Fibroblast of skin of left biceps (primary cell): ENCODE results near the gene REL.
"Not testable (repeated sequence)": the region's sequence is repeated elsewhere in the genome, so short reads cannot be mapped to it uniquely, and the experiment has no call there.

Experiments used
- DNase-seq, 2 experiments: peaks; one replicate each; pipeline ENCODE4 v3.0.0-alpha.2; 2013; ENCODE audit warnings: low read depth in 2 of 2

Gene REL

GRCh38 chr2:60867848-60868247, 13.5 kb upstream of the REL start:
- no peak for DNase-seq

- DNase-seq, result no peak
These were observed 12.6 kb upstream of the REL start for GRCh38 chr2:60868589-60869273.

- no peak for DNase-seq
These were observed 8.9 kb upstream of the REL start for GRCh38 chr2:60872510-60872928.

GRCh38 chr2:60873381-60873780, 8.0 kb upstream of the REL start:
- no peak for DNase-seq

GRCh38 chr2:60875520-60875919, 5.9 kb upstream of the REL start:
- no peak for DNase-seq

- DNase-seq, result no peak
These were observed 729 bp upstream of the REL start for GRCh38 chr2:60880643-60881046.

GRCh38 chr2:60882971-60883753, 1.8 kb downstream of the REL start:
- DNase-seq, result no peak

- no peak for DNase-seq
These were observed 2.5 kb downstream of the REL start for GRCh38 chr2:60883896-60884295.

- no peak for DNase-seq
These were observed 3.4 kb downstream of the REL start for GRCh38 chr2:60884800-60885199.

GRCh38 chr2:60885683-60886082, 4.3 kb downstream of the REL start:
- DNase-seq, result no peak

GRCh38 chr2:60886991-60887390, 5.6 kb downstream of the REL start:
- no peak for DNase-seq

GRCh38 chr2:60888853-60889252, 7.5 kb downstream of the REL start:
- DNase-seq, result no peak

GRCh38 chr2:60889581-60890392, 8.4 kb downstream of the REL start:
- not testable (repeated sequence) for DNase-seq

- no peak for DNase-seq
These were observed 9.0 kb downstream of the REL start for GRCh38 chr2:60890393-60890707.

- no peak for DNase-seq
These were observed 9.8 kb downstream of the REL start for GRCh38 chr2:60891180-60891579.

- no peak for DNase-seq
These were observed 17.2 kb downstream of the REL start for GRCh38 chr2:60898567-60898966.

GRCh38 chr2:60899230-60899891, 18.0 kb downstream of the REL start:
- no peak for DNase-seq

- DNase-seq, result no peak
These were observed 18.5 kb downstream of the REL start for GRCh38 chr2:60899892-60900249.

- not testable (repeated sequence) for DNase-seq
These were observed 19.9 kb downstream of the REL start for GRCh38 chr2:60901296-60901695.

- not testable (repeated sequence) for DNase-seq
These were observed 24.5 kb downstream of the REL start for GRCh38 chr2:60905867-60906266.

- DNase-seq, result no peak
These were observed 25.0 kb downstream of the REL start for GRCh38 chr2:60906395-60906794.

GRCh38 chr2:60907329-60907728, 26.0 kb downstream of the REL start:
- DNase-seq, result no peak
